HG03135 (cell line): ENCODE data around the gene DNMBP.
"Not testable (repeated sequence)": the region's sequence is repeated elsewhere in the genome, so short reads cannot be mapped to it uniquely, and the experiment has no call there.

Experiments used
- ATAC-seq: cut with Tn5 transposase; IDR thresholded peaks from one replicate; pipeline ENCODE4 v1.9.1; 2021; ENCODE audit warnings: mild to moderate bottlenecking, moderate library complexity; ENCODE audit not compliant: unreplicated experiment

Gene DNMBP

DNA sequence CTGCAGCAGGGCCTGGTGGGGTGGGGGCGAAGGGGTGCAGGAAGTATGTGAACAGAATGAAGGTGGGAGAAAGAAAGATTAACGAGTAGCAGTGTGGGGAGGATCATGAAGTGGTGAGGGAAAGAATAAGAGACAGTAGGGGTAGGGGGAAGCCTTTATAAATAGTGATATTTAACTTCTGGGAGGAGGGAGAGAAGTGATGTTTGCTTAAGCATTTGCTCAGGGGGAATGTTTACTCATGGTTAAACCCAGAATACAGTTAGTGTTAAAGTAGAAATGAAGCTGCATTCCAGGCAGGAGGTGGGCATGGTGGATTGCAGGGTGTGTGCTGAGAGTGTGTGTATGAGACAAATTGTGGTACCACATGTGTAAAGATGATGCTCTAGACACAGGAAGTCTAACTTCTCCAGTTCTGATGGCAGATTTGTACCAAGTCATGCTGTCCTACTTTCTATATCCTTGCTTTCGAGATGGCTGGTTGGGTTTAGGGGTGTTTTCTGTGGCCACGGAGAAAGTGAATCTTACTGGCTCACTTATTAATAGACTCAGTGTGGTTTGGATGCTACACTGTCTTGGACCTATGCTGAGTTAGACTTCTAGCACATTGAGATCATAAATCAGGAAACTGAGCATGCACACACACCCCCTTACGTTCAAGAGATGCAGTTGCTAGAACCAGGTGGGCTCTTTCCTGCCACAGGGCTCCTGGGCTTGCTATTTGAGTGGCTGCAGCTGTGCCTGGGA, 10.6 kb upstream of the DNMBP start:
- peak; percentile 76 for ATAC-seq

DNA sequence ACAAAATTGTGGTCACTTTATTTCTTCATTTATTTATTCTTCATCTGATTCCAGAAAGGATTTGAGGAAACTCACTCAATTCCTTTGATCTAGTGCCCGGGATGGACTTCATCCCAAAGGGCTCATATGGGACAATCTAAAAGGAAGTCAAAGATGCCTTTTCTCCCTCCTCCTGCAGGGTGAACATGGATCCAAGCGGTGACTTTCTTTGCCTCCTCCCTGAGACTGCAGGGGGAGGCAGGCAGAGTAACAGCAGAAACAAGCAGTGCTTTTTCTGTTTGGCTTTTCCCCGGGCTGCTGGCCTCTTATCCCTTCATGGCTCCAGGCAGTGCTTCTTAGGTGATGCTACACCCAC, 10.0 kb upstream of the DNMBP start:
- ATAC-seq = no peak

DNA sequence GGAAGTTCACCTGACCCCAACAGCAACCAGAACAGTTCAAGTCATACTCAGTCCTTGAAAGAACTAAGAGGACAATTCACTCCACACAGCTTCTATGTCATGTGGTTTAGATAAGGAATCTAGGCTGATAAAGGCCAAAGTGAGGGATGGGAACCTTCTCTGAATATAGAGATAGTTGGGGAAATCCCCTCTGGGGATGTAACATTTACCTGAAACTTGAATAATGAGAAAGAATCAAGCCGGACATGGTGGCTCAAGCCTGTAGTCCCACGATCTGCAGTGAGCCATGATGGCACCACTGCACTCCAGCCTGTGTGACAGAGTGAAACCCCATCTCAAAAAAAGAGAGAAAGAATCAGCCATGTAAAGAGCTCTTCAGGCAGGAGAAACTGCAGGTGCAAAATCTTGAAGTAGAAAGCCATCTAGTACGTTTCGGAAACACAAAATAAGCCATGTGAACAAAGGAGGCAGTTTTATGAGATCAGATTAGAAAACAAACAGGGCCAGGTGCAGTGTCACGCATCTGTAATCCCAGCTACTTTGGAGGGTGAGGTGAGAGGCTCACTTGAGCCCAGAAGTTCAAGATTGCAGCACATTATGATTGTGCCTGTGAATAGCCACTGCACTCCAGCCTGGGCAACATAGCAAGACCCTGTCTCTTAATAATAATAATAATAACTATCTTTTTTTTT, 4.5 kb upstream of the DNMBP start:
- ATAC-seq = peak; percentile 68

DNA sequence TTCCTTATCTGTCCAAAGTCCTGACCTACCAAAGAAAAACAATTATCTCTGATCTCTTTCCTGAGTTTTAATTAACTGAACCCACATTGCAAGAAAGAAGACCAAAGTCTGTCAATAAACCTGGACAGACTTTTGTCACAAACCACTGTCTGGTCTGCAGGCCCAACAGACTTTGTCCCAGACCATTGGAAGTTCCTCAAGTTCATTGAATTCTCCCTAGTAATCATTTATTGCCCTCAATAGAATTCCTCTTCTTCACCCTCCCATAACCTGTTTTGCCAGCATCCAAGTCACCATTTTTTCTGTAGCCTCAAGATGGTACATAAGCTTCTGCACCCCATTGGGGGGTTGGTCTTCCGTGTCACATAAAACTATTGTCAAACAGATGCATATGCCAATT, 3.9 kb upstream of the DNMBP start:
- ATAC-seq = no peak

DNA sequence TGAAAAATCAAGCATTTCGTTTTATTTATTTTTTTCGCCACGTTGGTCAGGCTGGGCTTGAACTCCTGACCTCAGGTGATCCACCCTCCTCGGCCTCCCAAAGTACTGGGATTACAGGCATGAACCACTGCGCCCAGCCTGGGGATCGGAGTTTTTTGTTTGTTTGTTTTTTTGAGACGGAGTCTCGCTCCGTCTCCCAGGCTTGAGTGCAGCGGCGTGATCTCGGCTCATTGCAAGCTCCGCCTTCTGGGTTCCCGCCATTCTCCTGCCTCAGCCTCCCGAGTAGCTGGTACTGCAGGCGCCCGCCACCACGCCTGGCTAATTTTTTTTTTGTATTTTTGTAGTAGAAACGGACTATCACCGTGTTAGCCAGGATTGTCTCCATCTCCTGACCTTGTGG, 2.2 kb upstream of the DNMBP start:
- not testable (repeated sequence) for ATAC-seq

DNA sequence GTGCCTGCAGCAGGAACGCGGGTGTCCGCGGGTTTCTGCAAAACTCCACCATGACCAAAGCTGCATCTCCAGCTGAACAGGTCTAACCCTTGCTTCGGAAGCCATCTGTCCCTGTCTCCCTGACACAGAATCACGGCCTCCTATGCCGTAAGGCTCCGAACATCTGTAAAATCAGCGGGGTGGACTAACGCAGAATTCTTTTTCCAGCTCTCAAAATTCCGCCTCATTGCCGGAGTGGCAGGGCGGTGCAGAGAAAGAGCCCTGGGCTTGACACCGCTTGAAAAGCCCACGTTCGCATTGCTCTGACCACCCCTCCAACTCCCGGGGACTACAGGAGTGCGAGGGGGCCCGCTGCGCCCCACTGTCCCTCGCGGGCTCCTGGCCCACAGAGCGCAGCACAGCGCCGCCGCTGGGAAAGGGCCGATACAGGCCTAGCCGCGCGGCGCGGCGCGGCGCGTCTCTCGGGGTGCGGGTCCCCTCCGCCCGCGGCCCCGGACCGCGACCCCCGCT, 409 bp downstream of the DNMBP start:
- ATAC-seq = peak; percentile 51

DNA sequence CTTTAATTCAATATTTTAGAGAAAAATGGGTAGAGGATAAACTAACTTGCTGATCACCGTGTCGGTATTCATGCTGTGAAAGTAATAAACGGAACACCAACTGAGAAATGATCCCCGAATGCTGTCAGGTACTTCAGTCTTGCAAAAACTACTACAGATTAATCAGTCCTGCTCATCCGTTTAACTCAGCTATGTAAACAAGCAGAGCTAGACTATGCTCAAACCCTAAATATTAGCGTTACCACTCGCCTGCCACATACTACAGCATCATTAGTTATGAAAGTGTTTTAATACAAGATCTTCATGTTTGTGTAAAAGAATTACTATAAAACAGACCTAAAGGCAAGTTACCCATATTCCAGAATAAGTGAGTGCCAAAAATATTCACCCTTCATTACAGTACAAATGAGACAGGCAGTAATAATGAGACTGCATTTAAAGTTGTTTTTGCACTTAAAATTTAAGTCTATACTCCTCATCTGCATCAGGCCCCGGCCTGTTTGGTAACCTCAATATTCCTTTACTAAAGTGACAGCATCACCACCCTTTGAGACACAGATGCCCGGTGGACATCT, 952 bp downstream of the DNMBP start:
- no peak for ATAC-seq

DNA sequence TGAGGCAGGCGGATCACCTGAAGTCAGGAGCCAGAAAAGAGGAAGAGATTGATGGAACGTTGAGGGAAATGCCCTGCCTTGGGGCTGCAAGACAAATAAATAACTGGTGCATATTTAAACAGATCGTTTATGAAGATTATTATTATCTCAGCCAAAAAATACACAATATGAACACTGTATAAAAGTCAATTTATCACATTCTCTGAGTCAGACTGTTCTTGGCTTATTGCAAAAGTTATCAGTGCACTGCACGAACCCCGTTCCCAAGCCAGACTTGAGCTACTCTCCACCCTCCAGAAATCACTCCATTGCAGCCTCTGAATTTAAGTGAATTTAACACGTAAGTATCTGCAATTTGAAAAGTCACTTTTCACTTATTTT, 1.6 kb downstream of the DNMBP start:
- no peak for ATAC-seq

DNA sequence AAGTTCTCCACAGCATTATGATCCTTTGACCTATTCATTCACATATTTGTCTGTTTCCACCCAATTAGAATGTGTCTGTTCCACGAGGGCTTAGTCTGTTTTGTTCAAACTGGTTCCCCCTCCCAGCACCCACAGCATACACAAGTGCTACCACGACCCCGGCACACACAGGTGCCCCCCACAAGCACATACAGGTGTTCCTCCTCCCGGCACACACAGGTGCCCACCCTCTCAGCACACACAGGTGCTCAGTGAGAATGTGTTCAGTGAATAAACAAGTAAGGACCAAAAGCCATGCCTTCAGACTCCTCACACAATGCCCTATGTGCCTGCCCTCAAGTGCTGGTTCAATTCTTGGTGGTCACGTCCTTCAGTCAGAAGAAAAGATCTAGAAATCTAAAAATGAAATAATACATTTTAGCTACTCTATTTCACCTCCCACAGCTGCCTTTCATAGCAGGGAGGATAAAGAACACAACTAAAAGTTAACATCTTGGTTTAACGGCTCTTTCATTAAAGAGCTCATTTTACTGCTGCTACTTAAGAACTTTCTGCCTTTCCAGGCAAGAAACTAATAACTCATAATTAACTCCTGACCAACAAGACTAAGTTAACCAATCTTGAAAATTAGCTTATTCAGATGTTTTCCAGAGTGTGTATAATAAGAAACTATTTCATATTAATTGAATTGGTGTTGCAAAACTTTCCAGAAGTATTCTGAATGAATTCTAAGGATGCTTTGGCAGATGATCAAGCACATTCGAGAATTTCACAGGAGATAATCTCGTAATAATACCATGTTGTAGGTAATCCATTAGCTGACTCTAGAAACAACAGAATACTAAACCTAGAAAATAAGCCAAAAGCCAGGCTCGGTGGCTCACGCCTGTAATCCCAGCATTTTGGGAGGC, 2.3 kb downstream of the DNMBP start:
- no peak for ATAC-seq

DNA sequence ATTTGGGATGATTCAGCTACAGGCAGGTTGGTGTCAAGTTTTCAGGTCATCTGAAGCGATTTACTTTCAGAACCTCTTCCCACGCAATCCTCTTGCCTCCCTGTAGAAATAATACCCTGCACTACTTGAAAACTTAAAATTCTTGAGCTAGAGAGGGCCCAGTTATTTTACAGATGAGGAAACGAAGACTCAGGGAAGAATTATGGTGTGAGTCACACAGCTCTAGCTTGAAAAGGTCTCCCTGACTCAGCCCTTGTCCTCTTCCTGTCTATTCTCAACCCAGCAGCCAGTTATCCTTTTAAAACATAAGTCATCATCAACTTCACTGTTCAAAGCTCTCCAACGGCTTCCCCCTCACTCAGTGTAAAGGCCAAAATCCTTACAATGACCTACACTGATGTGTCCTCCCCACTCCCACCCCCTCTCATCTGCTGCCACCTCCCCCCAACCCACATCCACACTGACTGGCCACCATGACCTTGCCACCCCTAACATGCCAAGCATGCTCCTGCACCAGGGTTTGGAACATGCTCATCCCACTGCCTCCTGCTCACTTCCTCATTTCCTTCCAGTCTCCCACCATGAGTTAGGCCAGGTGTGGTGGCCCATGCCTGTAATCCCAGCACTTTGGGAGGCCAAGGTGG, 3.4 kb downstream of the DNMBP start:
- no peak for ATAC-seq

DNA sequence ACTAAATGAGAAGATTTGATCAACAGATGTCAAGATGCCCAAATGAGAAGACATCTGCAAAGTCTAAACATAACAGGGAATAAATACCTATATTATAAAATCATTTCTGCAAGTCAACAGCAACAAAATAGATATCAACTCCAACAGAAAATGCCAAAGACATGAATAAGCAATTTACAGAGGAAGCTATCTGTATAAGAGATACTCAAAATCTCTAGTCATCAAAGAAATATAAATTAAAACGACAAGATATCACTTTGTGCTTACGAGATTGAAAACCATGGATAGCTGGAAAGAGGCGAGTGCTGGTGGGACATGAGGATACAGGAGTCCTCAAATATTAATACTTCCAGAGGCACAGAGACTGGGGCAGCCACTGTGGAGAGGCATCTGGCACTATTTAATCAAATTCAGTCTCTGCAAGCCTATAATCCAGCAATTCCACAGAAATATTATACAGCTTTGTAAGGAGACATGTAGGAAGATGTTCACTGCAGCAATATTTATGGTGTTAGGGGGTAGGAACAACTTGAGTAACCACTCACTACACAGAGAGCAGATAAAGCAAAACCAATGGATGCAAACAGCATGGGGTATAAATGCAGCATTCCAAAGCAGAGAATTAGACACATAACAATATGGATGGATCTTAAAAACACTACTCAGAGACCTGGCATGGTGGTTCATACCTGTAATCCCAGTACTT, 4.8 kb downstream of the DNMBP start:
- no peak for ATAC-seq

DNA sequence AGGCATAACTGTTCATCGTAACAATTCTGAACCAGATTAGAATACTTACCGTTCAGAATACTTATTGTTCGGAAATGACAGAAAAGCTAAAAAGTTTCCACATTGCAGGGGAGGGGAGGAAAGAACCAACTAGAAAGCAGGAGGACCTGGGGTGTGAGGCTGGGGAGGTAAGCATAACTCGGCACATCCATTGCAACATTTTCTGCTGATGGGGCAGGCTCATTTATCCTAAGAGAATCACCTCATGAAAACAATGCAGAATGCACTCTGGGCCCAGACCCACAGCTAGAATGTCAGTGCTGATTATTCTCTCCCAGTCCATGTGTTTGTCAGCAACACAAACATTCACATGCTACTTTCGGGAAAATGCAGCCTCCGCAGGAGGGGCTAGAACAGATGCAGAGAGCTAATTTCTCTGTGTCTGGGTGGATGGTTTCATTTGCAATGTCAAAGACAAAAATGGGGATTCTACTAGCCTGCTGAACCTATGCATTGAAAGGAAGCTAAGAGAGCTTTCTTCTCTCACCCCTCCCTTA, 9.6 kb downstream of the DNMBP start:
- ATAC-seq = no peak

DNA sequence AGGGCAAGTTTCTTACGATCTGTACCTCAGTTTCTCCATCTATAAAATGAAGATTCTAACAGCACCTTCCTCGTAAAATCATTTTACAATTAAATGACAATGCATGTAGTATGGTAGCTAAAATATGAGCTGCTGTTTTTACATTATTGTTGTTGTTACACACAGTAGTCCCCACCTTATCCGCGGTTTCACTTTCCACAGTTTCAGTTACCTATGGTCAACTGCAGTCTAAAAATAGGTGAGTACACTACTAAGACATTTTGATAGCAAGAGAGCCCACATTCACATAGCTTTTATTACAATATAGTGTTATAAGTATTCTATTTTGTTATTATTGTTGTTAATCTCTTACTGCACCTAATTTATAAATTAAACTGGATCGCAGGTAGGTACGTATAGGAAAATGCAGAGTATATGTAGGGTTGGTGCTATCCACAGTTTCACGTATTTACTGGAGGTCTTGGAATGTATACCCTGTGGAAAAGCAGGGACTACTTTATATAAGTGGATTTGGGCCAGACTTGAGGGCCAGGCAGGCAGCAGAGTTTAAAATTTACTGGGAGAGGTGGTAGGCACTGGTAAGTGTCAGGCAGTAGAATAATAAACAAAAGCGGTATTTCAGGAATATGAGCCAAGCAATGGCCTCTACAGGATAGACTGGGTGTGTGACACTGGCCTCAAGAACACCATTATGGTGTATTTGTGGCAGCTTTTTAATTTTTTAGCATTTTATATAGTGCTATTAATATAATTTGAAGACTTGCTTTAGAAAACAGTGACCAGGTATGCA, 10.2 kb downstream of the DNMBP start:
- no peak for ATAC-seq

DNA sequence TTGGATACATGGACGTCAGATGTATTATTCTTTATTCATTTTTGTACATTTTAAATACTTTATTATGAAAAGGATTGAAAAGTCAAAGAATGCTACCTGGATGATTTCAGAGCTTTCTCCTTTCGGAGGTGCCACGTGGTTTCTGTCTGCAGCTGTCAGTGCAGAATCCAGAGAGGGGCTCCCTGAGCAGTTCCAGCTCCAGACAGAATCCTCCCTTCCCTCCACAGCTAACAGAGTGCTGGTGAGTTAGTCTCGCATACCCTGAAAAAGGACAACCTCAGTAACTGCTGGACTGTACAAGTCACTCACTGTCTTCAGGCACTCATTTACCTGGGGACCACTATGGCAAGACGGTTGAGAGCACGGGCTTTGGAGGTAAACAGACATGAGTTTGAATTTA, 10.9 kb downstream of the DNMBP start:
- no peak for ATAC-seq

DNA sequence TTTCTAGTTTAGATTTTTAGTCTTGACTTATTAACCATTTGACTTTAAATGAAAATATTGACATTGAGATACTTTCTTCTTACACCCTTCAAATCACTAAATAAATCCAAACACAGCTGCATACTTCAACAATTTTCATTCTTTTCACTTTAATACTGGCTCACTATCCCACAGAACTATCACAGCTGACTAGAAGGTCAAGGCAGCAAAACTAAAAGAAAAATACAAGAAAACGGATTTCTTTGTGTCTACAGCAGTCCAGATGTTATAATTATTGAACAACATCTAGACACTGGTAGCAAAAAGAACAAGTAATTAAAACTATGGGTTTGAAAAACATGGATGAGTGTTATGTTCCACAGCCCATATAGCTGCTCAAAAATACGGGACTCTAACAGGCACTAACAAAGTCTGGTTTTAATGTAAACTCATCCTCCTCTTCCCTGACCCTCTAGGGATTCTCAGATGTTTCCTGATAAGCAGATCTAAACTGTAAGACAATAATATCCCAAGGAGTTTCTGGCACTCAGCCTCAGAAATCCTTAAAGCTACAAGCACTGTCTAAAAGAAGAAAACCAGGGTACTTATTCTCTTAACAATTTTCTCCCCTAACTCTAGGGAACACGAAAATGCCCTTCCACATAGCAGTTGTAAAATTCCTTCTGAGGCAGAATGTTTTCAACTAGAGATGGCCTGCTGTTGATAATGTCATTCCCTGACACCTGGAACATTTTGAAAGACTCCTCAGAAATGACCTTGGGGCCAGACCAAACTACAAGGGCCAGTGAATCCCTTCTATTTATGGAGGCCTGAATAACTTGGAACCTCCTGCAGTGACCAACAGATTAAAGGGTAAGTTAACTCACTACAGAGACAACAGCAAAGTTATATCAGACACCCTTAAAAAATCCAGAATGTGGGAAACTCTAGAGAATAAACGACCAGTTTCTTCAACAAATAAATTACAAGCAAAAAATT, 12.8 kb downstream of the DNMBP start:
- no peak for ATAC-seq

DNA sequence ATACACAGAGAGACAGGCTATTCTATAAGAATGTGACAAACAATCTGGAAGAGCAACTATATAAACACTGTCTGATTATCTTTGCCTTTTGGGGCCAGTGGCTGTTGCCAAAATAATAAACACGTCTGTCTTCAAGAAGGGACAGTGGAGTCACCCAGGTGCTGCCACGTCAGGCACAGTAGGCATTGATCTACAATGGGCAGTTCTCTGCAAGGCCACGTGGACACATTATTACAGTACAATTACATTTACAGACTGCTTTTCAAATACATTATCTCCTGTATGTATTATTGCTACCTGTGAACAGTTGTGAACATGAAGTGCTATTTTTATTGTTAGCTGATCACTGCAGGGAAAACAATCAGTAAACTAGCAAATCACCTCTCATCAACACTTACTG, 14.0 kb downstream of the DNMBP start:
- ATAC-seq = no peak

DNA sequence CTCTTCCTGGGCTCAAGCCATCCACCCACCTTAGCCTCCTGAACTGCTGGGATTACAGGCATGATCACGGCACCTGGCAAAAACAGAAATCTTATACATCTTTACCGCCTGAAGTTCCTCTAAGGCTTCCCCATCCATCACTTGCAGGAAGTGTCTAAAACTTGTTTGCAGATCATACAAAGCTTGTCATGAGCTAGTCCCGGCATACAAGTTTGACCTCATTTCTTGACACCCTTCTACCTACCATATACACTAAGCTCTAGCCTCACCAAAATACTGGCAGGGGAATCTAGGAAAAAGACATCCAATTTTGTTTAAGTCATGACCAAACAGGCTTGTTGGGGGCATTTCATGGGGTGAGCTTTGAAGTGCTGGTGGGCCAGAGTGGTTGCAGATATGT, 14.5 kb downstream of the DNMBP start:
- ATAC-seq = no peak

DNA sequence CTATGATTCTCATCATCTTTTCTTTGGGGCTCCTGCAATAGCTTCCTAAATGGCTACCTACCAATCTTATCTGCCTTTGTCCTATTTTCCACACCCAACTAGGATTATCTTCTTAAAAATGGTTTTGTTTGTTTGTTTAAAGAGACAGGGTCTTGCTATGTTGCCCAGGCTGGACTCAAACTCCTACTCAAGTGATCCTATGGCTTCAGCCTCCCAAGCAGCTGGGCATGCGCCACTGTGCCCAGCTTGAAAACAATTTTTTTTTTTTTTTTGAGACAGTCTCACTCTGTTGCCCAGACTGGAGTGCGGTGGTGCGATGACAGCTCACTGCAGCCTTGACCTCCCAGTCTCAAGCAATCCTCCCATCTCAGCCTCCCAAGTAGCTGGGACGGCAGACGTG, 14.9 kb downstream of the DNMBP start:
- ATAC-seq = no peak
